ENCODE results near the gene ELP5. TPM values are rescaled to one million over a fixed set of nuclear protein-coding genes. Genes with fewer than 3 reads are reported as not detected.

The ELP5 gene
- total and polyA plus RNA-seq, 9 donors: 36.7 to 64.6 (median 40.8) TPM

DNA sequence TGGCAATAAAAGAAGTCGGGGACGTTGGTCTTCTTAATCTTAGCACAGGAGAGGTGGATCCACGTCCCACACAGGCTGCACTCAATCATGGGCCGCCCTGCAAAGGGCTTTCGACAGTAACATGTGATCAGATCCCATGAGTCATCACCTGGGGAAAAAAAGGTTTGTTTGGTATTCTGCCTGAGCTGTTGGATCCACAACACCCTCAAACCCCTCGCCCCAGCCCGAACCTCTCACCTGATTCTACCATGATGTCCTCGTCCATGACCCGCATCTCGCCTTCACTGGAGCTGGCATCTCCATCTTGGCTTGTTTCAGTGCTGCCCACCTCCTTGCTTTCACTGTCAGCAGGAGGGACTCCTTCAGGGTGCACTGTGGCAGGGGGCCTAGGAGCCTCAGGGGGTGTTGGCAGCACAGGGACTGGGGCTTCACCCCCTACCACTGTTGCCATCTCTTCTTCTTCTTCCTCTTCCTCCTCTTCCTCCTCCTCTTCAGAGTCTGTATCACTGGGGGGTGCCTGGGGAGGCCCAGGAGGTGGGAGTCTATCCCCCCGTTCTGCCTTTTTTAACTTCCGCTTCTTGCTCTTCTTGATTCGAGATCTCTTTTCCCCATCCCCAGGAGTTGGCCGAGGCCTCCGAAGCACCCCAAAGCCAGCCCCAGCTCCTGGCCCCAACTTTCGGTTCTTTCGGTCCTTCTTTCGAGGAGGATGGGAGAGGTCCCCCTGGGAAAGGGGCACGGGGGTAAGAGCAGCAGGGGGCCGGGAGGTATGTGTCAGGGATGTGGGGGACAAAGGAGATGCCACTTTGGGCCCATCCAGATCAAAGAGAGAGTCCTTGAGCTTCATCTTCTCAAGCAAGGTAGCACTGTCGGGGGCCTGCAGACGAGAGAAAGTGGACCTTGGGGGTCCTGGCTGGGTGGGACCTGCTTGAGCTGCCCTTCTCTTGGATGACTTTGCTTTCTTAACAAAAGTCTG, 16.0 kb upstream of the ELP5 start:
- DNase-seq: no peak
- Histone ChIP-seq H3K36me3 (ENCODE audit: control insufficient read depth, insufficient read depth, low read length) (peaks cover 34% of the 10 kb centered on the region), H3K27ac (ENCODE audit: low read length) (no peak overlapping the region), H3K4me3 (ENCODE audit: low read length) (no peak overlapping the region), H3K4me1 (ENCODE audit: control insufficient read depth, insufficient read depth, low read length) (peaks cover 43% of the 10 kb centered on the region), H3K27me3 (ENCODE audit: control insufficient read depth, insufficient read depth, low read length) (no peaks in the 10 kb centered on the region), H3K9me3 (replicated peaks; ENCODE audit: control insufficient read depth, low read depth, low read length) (no peaks in the 10 kb centered on the region)
- WGBS (ENCODE audit: insufficient coverage): 68% methylated on average over 10 of the region's 22 CpGs

DNA sequence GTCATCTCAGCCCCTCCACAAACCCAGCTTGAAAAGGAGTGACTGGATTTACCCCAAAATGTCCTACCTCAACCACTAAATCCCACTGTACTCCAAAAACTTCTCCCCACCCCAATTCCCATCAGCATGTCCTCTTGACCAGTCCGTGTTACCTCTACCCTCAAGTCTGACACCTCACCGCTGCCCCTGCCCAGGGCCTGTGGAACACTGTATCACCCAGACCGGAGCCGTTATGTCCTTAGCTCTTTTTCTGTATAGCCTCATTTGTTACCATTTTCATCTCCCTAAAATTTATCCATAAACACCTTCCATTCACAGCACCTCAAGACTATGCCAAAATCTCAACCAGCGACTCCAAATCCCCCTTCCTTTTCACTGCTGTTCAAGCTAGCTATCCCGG, 15.2 kb upstream of the ELP5 start:
- DNase-seq: no peak
- H3K9me3 ChIP-seq (replicated peaks; ENCODE audit: control insufficient read depth, low read depth, low read length): no peaks in the 10 kb centered on the region
- no peak overlapping the region for H3K4me3 ChIP-seq (ENCODE audit: low read length)
- WGBS (ENCODE audit: insufficient coverage): 85% methylated on average over 6 of the region's 6 CpGs
- no peaks in the 10 kb centered on the region for H3K27me3 ChIP-seq (ENCODE audit: control insufficient read depth, insufficient read depth, low read length)
- peaks cover 51% of the 10 kb centered on the region for H3K4me1 ChIP-seq (ENCODE audit: control insufficient read depth, insufficient read depth, low read length)
- no peak overlapping the region for H3K27ac ChIP-seq (ENCODE audit: low read length)
- H3K36me3 ChIP-seq (ENCODE audit: control insufficient read depth, insufficient read depth, low read length): peaks cover 37% of the 10 kb centered on the region

DNA sequence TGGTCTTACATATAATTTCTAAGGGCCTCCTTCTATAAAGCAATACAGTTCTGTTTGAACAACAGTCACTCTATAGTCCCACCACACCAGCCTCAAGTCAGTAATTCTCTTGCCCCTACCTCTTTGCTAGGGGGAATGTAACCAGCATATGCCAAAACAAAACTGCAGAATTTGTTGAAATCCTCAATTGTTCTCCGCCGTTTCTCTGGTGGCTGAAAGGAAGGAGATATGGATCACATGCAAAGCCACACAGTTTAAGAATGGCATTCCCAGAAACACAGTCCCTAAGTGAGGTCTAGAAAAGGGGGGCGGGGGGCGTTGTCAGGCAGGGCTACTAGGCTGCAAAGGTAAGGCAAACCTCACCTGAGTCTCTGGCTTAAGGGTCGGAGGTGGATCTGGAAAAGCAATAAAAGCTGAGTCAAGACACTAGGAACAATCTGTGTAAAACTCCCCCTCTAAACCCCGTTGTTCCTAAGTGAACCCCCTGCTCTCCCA, 14.7 kb upstream of the ELP5 start:
- Histone ChIP-seq H3K4me3 (ENCODE audit: low read length) (peak overlapping the region; percentile 100), H3K27ac (ENCODE audit: low read length) (peak overlapping the region; percentile 95), H3K4me1 (ENCODE audit: control insufficient read depth, insufficient read depth, low read length) (peaks cover 47% of the 10 kb centered on the region), H3K36me3 (ENCODE audit: control insufficient read depth, insufficient read depth, low read length) (peaks cover 37% of the 10 kb centered on the region), H3K9me3 (replicated peaks; ENCODE audit: control insufficient read depth, low read depth, low read length) (no peaks in the 10 kb centered on the region), H3K27me3 (ENCODE audit: control insufficient read depth, insufficient read depth, low read length) (no peaks in the 10 kb centered on the region)
- DNase-seq: peak; percentile 40
- 18% methylated on average over 4 of the region's 6 CpGs for WGBS (ENCODE audit: insufficient coverage)

DNA sequence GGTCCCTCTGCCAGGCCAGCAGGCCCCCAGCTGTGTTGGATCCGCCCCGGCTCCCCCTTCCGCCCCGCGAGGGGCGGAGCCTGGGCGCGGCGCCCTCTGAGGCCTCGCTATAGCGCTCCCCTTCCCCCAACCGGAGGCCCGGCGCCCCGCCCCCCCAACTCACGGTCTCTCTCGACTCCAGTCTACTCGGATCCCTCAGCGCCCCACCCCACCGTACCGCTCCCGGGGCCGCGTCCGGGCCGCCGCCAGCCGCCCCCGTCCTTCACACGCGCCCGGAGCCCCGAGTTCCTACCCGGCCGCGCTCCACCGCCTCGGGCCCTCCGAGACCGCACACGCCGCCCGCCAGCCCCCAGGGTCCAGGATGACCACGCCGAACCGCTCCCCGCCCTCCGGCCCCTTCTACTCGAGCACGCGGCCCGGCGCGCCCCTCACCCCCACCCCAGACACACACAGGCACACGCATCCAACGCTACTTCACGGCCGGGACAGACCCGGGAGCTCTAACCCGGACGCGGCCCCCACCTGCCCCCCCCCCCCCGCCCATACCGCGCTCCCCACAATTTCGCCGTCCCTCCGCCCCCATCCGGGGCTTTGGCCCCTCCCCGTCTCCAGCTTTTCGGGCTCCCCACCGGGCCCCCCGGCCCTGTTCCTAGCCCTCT, 14.1 kb upstream of the ELP5 start:
- DNase-seq: peak; percentile 81

DNA sequence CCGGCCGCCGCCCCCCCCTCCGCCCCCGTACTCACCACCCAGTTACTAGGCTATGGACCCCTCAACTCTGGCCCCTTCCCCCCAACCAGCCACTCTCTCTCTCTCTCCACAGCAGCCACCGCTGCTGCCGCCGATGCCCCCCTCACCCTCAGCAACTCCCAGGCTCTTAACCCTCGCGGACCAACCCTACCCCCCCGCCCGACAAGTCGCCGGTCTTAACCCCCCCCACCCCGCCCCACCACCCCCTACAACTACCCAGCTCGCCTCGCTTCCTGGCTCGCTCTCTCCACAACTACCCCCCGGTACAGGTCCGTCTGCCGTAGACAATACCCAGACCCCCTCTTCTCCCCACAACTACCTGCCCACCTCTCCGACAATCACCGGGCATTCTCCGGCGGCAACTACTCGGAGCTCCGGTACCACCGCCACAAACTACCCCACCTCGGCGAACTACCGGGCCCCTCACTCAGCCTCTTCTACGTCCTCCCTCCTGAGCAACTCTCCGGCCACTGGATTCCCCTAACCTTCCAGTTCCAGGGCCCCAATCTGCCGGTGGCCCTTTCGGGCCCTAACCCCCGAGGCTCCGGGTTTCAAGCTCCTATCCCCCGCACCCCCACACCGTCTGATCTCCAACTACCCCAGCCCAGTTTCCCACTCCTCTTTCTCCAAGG, 13.5 kb upstream of the ELP5 start:
- Histone ChIP-seq H3K4me1 (ENCODE audit: control insufficient read depth, insufficient read depth, low read length) (peaks cover 43% of the 10 kb centered on the region), H3K4me3 (ENCODE audit: low read length) (peak overlapping the region; percentile 100), H3K27ac (ENCODE audit: low read length) (peak overlapping the region; percentile 95), H3K9me3 (replicated peaks; ENCODE audit: control insufficient read depth, low read depth, low read length) (no peaks in the 10 kb centered on the region), H3K27me3 (ENCODE audit: control insufficient read depth, insufficient read depth, low read length) (no peaks in the 10 kb centered on the region), H3K36me3 (ENCODE audit: control insufficient read depth, insufficient read depth, low read length) (peaks cover 37% of the 10 kb centered on the region)
- DNase-seq: peak; percentile 48
- 0% methylated on average over 24 of the region's 39 CpGs for WGBS (ENCODE audit: insufficient coverage)

More for the DNA sequence above, 14.1 kb upstream of the ELP5 start:
- WGBS (ENCODE audit: insufficient coverage): under 1% methylated on average over 53 of the region's 73 CpGs
- peaks cover 43% of the 10 kb centered on the region for H3K4me1 ChIP-seq (ENCODE audit: control insufficient read depth, insufficient read depth, low read length)
- no peaks in the 10 kb centered on the region for H3K27me3 ChIP-seq (ENCODE audit: control insufficient read depth, insufficient read depth, low read length)
- H3K27ac ChIP-seq (ENCODE audit: low read length): peak overlapping the region; percentile 95
- no peaks in the 10 kb centered on the region for H3K9me3 ChIP-seq (replicated peaks; ENCODE audit: control insufficient read depth, low read depth, low read length)
- peak overlapping the region; percentile 100 for H3K4me3 ChIP-seq (ENCODE audit: low read length)
- peaks cover 37% of the 10 kb centered on the region for H3K36me3 ChIP-seq (ENCODE audit: control insufficient read depth, insufficient read depth, low read length)

DNA sequence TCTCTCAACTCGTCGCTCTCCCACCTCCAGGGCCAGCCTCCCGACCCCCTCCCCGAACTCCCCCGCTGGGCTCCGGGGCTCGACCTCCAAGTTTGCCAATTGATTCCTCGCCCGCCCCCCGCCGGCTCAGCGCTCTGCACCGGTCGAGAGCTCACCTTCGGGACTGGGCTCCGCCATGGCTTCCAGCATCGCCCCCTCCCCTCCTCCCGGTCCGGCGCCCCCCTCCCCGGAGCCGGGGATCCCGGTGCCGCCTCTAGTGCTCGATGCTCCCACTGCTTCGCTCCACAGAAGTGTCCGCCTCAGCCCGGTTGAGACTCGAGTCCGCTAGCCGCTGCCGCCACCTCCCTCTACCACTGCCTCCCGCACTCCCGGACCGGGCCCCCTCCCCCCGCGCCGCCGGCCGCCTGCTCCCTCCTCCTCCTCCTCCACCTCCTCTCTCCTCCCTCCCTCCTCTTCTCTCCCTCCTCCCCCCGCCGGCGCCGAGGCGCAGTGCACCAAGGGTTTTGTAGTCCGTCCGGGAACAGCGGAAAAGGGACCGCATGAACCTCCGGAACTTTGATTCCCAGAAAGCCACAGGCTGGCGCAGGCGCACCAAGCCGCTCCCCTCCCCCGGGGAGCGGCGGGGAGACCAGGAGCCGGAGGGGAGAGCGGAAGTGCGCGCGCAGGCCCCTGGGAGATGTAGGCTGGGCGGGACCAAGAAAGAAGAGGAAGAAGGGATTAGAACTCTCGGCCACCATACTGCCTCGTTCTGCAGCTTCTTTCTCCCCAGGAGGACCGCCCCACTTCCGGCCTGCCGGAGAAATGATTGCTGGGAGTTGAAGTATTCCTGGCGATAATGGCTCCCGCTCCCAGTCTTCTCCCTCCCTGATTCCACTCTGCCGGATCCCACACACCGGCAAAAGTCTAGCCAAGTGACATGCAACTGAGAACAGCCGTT, 12.7 kb upstream of the ELP5 start, which contains the start of gene PHF23:
TSS of gene PHF23 (minus strand) at position 367 of the 937 bp plus-strand sequence. CDS start at position 189, 178 bp downstream.
- DNase-seq: peak; percentile 100
- Histone ChIP-seq H3K9me3 (replicated peaks; ENCODE audit: control insufficient read depth, low read depth, low read length) (no peaks in the 10 kb centered on the region), H3K27me3 (ENCODE audit: control insufficient read depth, insufficient read depth, low read length) (no peaks in the 10 kb centered on the region), H3K4me1 (ENCODE audit: control insufficient read depth, insufficient read depth, low read length) (peaks cover 47% of the 10 kb centered on the region), H3K36me3 (ENCODE audit: control insufficient read depth, insufficient read depth, low read length) (peaks cover 45% of the 10 kb centered on the region), H3K4me3 (ENCODE audit: low read length) (peak within 1 kb of the TSS; percentile 100), H3K27ac (ENCODE audit: low read length) (peak within 1 kb of the TSS; percentile 95)
- WGBS (ENCODE audit: insufficient coverage): under 1% methylated on average over 49 of the region's 72 CpGs

DNA sequence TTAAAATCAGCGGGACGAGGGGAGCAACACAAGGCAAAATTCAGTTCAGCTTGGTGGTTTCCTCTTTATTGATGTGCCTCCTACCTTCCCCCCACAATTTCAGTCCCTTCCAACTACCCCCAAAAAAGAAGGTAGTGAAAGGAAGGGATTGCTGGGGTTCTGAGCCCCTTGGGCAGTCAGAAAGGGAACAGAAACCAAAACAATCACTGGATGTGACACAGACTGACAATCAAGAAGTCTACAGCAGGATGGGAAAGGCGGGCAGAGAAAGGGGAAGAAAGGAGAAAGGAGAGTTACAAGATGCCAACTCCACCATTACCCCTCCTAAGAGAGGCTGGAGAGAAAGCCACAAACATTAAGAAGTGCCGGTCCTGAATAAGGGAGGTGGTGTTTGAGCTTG, 11.6 kb upstream of the ELP5 start:
- Histone ChIP-seq H3K27ac (ENCODE audit: low read length) (peak overlapping the region; percentile 100), H3K9me3 (replicated peaks; ENCODE audit: control insufficient read depth, low read depth, low read length) (no peaks in the 10 kb centered on the region), H3K27me3 (ENCODE audit: control insufficient read depth, insufficient read depth, low read length) (no peaks in the 10 kb centered on the region), H3K4me1 (ENCODE audit: control insufficient read depth, insufficient read depth, low read length) (peaks cover 39% of the 10 kb centered on the region), H3K4me3 (ENCODE audit: low read length) (no peak overlapping the region), H3K36me3 (ENCODE audit: control insufficient read depth, insufficient read depth, low read length) (peaks cover 49% of the 10 kb centered on the region)
- DNase-seq: peak; percentile 62
- 72% methylated on average over 2 of the region's 4 CpGs for WGBS (ENCODE audit: insufficient coverage)

DNA sequence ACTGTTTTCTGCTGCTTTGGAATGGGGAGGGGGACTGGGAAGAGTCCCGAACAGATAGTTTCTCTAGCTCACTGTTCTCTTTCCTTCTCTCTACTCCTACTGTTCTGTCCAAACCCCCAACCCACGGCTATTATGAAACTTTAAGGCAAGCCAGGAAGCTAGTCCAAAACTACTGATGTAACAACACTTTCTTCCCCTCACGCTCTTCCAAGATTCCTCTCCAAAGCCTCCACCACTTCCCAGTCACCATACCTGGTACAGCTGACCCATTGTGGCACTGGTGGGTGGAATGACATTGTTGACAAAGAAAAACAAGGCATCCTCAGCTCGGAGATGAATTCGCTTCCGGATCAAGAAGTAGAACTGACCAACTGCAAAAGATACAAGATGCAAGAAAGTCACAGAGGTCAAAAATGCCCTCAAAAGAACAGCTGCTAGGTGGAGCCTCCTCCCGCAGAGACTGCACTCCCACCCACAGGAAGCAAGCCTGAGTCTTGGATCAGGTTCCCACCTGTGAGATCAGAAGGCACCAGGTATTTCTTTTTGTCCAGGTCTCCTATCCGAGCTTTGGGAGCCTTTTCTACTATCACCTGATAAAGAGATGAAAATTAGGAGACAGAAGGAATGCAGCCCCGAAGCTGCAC, 10.8 kb upstream of the ELP5 start:
- DNase-seq: no peak
- peak overlapping the region; percentile 85 for H3K4me3 ChIP-seq (ENCODE audit: low read length)
- WGBS (ENCODE audit: insufficient coverage): 30% methylated on average over 6 of the region's 9 CpGs
- H3K27ac ChIP-seq (ENCODE audit: low read length): peak overlapping the region; percentile 100
- peaks cover 46% of the 10 kb centered on the region for H3K36me3 ChIP-seq (ENCODE audit: control insufficient read depth, insufficient read depth, low read length)
- H3K9me3 ChIP-seq (replicated peaks; ENCODE audit: control insufficient read depth, low read depth, low read length): no peaks in the 10 kb centered on the region
- peaks cover 39% of the 10 kb centered on the region for H3K4me1 ChIP-seq (ENCODE audit: control insufficient read depth, insufficient read depth, low read length)
- H3K27me3 ChIP-seq (ENCODE audit: control insufficient read depth, insufficient read depth, low read length): no peaks in the 10 kb centered on the region
